GM19467 (cell line): ENCODE results near the gene STK25.
A peak's percentile ranks its signal among the peaks of the same experiment; 100 is the strongest.
"Not testable (repeated sequence)": the region's sequence is repeated elsewhere in the genome, so short reads cannot be mapped to it uniquely, and the experiment has no call there.

Experiments used
- ATAC-seq: cut with Tn5 transposase; IDR thresholded peaks from one replicate; pipeline ENCODE4 v1.9.1; 2021; ENCODE audit warnings: mild to moderate bottlenecking, moderate library complexity; ENCODE audit not compliant: unreplicated experiment

The STK25 gene

DNA sequence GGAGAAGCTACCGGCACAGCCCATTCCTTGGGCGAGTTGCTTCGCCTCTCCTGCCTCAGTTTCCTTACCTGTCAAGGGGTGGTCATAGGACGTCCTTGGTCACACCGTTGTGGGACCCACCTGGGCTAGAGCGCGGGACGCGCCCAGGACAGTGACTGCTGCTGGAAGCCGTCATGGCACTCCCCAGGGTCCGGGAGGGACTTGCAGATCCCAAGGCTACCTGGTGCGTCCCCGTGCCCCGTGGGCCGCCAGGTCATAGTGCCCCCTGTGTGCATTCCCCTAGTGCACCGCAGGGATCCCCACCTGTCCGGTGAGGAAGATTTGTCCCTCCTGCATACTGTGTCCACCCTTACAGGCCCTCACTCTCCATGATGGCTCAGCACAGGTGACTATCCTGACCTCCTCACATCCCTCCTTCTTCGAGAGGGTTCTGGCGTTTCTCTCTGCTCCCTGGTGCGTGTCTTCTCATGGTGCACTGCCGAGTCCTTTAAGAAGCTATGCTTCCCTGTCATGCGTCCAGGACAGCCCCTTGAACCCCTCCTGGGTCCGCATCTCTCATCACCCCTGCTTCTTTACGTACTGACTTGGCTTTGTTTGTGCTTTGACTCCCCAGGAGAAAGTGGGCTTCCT is 886 bp upstream of the STK25 start:
- ATAC-seq: no peak

DNA sequence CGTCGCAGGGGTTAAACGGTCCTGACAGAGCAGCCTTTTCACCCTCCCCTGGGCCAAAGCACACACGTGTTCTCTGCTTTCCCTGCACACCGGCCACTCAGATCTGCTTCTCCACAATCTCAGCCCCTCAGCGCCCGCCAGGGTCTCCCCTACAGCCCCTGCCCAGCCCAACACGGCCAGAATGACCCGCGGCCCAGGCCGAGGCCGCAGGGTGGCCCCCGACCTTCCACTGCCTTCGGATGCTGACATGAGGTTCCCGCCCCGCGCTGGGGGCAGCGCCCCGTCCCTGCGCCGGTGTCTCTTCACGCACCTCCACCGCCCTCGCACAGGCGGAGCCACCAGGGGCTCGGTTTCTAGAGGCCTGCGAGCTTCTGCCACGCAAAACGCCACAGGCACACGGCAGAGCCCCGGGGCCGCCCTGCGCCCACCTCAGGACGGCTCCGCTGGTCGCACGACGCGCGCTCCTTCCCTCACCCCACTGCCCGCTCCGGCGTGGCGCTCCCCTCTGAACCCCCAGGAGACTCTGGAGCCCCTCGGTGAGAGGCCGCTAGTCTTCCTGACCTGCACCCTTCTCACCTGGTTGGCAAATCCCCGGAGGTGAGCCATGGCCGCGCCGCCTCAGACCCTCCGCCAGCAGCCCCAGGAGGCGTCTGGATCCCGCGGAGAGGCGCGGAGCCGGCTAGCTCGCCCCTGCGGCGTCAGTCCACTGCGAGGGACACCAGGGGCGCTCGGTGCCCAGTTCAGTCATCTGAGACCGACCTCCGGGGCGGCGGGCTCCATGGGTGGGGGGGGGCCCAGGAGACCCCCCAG is 749 bp downstream of the STK25 start:
- ATAC-seq: peak; percentile 15

DNA sequence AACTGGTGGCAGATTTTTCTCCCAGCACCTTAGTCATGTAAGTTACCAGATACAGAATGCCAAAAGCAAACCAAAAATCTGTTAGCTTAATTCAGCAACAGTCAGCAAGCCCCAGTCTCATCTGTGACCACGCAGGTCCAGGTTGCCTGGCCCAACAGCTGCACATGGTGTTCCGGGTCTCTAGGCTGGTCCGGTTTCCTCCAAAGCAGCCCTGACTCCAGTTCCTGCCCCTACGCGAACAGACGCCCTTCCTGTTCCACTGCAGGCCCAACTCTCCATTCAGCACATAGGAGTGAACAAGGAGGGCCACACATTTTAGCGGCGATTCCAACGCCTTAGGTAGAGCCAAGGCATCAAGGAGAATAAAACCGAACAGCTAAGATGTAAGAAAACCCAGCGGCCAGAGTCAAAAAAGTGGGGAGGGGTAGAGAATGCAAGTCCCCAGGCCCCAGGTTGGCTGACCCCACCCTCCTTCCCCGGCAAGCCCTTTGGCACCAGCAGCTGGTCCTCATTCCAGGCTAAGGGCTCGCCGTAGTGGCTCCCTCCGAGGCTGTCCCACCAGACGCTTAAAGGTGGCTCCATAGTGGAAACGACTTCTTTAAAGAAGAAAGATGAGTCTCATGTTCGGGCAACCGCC is 1.5 kb downstream of the STK25 start:
- no peak for ATAC-seq

DNA sequence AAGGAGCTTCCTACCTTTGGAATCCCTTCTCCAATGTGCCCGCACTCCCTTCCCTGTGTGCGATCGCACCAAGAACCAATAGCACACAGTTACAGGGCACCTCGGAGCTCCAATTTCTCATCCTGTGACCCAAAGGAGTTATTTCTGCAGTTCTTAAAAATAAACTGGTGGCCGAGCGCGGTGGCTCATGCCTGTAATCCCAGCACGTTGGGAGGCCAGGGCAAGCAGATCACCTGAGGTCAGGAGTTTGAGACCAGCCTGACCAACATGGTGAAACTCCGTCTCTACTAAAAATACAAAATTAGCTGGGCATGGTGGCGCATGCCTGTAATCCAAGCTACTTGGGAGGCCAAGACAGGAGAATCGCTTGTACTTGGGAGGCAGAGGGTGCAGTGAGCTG is 2.1 kb downstream of the STK25 start:
- not testable (repeated sequence) for ATAC-seq

DNA sequence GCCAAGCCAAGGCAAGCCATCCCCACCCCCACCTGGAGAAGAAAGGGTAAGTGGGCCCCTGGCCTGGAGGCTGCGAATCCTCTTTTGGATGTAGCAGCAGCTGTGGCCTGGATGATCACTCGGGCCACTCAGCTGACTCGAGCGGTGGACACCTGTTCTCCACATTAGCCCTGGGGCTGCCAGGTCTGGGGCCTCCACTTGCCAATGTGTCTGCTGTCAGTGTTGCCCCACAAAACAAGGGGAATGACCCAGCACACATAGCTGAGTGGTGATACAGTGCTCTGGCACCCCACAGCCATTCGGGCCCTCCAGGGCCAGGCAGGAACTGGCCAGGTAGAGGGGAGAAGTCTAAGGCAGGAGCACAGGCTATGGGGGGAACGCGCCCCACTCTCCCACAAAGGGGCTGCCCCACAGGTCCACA is 2.6 kb downstream of the STK25 start:
- no peak for ATAC-seq

- ATAC-seq: no peak
Measured at GRCh38 chr2:241505086-241505780, 3.2 kb downstream of the STK25 start.

DNA sequence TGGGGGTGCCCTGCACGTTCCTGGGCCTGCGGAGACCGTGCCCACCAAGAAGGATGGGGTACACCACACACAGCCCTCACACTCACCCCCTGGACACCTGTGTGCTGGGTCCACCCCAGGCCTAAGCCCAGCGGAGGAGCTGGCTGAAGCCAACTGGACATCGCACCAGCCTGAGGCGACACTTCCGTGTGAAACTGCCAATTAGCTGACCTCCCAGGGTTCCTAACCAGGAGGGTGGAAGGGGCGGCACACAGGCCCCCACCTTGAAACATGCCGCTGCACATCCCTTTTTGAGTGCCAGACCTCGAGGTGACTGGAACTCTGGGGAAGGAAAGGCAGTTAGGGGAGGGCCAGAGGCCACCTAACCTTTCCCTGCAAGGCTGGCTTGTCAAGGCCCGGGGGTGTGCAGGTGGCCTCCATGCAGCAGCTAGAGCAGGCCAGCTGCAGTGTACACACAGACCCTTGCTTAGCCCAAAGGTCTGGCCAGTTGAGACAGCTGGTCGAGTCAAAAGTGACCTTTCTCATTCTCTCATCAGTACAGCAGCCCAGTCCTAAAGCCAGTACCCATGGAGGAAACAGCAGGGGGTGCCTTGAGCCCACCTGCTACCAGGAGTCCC is 4.5 kb downstream of the STK25 start:
- no peak for ATAC-seq

GRCh38 chr2:241502281-241502680 is 6.1 kb downstream of the STK25 start:
- no peak for ATAC-seq

- ATAC-seq: no peak
Measured at GRCh38 chr2:241501551-241501950, 6.8 kb downstream of the STK25 start.

GRCh38 chr2:241501099-241501541 is 7.3 kb downstream of the STK25 start:
- ATAC-seq: no peak

- no peak for ATAC-seq
Measured at GRCh38 chr2:241500431-241500975, 7.9 kb downstream of the STK25 start.

- ATAC-seq: no peak
Measured at GRCh38 chr2:241500016-241500415, 8.4 kb downstream of the STK25 start.

DNA sequence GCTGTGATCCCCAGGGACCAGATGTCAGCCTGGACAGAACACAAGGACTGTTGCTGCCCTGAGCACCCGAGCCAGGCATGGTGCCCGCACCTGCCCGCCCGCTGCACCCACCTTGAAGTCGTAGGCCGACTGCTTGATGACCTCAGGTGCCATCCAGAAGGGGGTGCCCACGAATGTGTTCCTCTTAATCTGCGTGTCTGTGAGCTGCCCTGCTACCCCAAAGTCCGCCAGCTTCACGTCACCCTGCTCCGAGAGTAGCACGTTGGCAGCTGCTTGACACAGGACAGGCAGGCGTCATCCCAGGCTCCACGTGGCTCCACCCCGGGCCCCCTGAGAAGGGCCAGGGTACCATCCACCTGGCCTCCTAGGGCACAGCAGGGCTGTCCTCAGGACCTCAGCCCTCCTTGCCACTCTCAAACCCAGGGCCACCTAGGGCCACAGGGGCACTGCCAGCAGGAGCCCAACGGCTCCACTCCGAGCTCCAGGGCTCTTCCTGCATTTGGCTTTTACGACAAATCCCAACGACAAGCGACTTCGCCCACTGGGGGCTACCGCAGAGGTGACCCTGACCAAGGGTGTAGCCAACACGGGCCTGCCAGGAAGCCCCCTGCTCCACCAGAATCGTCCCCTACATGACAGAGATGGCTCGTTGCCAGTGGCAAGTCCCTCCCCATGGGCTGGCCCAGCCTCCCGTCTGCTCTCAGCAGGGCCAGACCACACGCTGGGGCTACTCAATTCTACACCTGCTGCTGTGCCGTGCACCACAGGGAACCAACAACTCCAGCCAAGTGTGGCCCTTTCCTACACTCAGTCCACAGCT is 9.0 kb downstream of the STK25 start:
- no peak for ATAC-seq

- no peak for ATAC-seq
Measured at GRCh38 chr2:241498115-241499070, 10.0 kb downstream of the STK25 start.

- no peak for ATAC-seq
Measured at GRCh38 chr2:241496904-241497877, 11.2 kb downstream of the STK25 start.

DNA sequence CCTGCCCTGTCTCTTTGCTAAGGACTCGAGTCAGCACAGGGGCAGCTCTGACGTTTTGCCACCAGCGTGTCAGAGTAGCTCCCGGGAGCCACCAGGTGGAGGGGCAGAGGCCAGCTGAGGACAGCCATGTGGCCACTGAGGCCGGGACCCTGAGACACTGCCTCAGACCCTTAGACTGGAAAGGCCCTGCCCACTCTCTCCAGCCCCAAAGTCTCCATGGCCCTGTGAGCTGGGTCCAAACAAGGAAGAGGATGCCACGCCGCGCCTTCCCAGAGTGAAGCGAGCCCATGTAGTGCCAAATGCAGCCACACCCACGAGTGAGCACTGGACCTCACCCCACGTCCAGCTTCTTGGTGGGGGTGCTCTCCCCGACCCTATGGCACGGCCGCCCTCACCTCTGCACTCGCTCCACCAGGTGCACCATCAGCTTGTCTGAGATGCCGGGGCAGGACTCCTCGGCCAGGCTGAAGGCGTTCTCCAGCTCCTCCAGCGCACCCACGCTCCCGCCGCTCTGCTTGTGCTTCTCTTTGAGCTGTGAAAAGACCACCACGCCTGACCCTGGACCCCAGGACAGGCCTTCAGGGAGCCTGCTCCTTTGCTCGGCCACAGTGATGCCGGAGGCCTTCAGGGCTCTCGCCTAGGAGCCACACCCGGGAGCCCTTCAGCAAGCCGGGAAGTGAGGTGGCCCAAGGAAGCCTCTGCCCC is 12.2 kb downstream of the STK25 start:
- ATAC-seq: no peak
